Heart right ventricle (tissue), 16 donors: Measurements from ENCODE around the gene VWC2. TPM values are rescaled to one million over a fixed set of nuclear protein-coding genes. Genes with fewer than 3 reads are reported as not detected.

Experiments
- ATAC-seq, 8 donors: fragments of 200-7000 bp; cut with Tn5 transposase; one replicate each; pipeline ENCODE4 v1.9.1; 2020; ENCODE audit warnings: mild to moderate bottlenecking in 8 of 8, moderate library complexity in 8 of 8, moderate number of reproducible peaks in 1 of 8
- DNase-seq, 2 donors: peaks; one replicate each; pipeline ENCODE4 v3.0.0-alpha.2; 2020
- H3K27ac ChIP-seq, 10 donors: fragments of 200-600 bp; sonication (generic) in 2 of 10; one replicate each; pipeline versions ENCODE4 v1.5.0 to v1.8.0; 2020 to 2022; ENCODE audit warnings: mild to moderate bottlenecking in 3 of 10
- H3K27me3 ChIP-seq, 7 donors: fragments of 200-600 bp; one replicate each; pipeline ENCODE4 v1.8.0; 2021 to 2022; ENCODE audit warnings: mild to moderate bottlenecking in 2 of 7
- H3K36me3 ChIP-seq, 9 donors: fragments of 200-600 bp; sonication (generic) in 1 of 9; one replicate each; pipeline versions ENCODE4 v1.5.0 to v1.8.0; 2020 to 2022; ENCODE audit warnings: mild to moderate bottlenecking in 2 of 9
- H3K4me1 ChIP-seq, 9 donors: fragments of 200-600 bp; sonication (generic) in 1 of 9; one replicate each; pipeline versions ENCODE4 v1.5.0 to v1.8.0; 2020 to 2022; ENCODE audit warnings: mild to moderate bottlenecking in 4 of 9
- H3K4me3 ChIP-seq, 10 donors: fragments of 200-600 bp; sonication (generic) in 2 of 10; one replicate each; pipeline versions ENCODE4 v1.5.0 to v1.8.0; 2020 to 2022; ENCODE audit warnings: mild to moderate bottlenecking in 7 of 10, moderate library complexity in 2 of 10
- H3K9me3 ChIP-seq, 11 donors: fragments of 200-600 bp in 10 of 11; sonication (generic) in 2 of 11; one replicate each; pipeline versions ENCODE4 v1.5.0 to v1.8.0; 2013 to 2022; ENCODE audit warnings: mild to moderate bottlenecking in 2 of 11, control low read depth in 1 of 11, moderate library complexity in 1 of 11
- CTCF ChIP-seq, 9 donors: fragments of 200-600 bp; sonication (generic) in 2 of 9; IDR thresholded peaks; one replicate each; pipeline versions ENCODE4 v1.5.0 to v1.8.0; 2021 to 2022; ENCODE audit warnings: antibody characterized with exemption in 9 of 9, mild to moderate bottlenecking in 5 of 9, moderate library complexity in 1 of 9
- WGBS, 2 donors: extraction: QIAGEN DNeasy Blood & Tissue Kit; methylation state at CpG; one replicate each; pipeline ENCODE4 v1.1.7; 2013; ENCODE audit warnings: inconsistent platforms in 1 of 2; 5-methylcytosine and 5-hydroxymethylcytosine counted together
- intact Hi-C, 10 donors: fragments of 100-400 bp; cut with DNase I; formaldehyde crosslinking; loops; one replicate each; pipeline versions ENCODE4 v1.11.1 to v1.14.2; 2022
- polyA plus RNA-seq, 2 donors: library from polyadenylated mRNA; stranded (reverse); fragments of 200-250 nt; gene quantifications; one replicate each; pipeline ENCODE4 v1.2.3, GENCODE V29; 2013
- total RNA-seq, 10 donors: library from RNA; stranded (reverse); fragmentation: NEBNext Ultra II Directional in 3 of 10; extraction: Animal tissue kit (Norgen Biotek cat#: 25700) in 3 of 10; gene quantifications; one replicate each; pipeline versions ENCODE4 v1.2.1 to v1.2.4, GENCODE V29; 2021 to 2023
- donor health status: Arrhythmogenic right ventricular cardiomyopathy.
- donor health status: ischemic (EF 13 %, LVEDD 7.1; RV severe dilation, severe dysfunction).
- donor health status: healthy with polysubstance abuse.
- donor health status: DM: no; HTN: yes; CAD: no.
- donor health status: DM: no; HTN: no; CAD: no.
- donor health status: ischemic (EF 25% LVEDD 6.9; RV normal size, moderate dysfunction).
- donor health status: ischemic (EF 25% LVEDD 5.7; RV mildly dilated, moderate dysfunction).
- donor health status: healthy.
- donor health status: DM: yes; HTN: yes; CAD: no.
- donor health status: Ischemic cardiomyopathy.
- donor health status: ischemic (EF 35%, LVEDD 5.7; RV mildly dilated, moderate dysfunction).
- donor health status: nonischemic (EF 11% LVEDD 7.7; RV severe dilation, severe dysfunction).
- donor health status: DM: yes; HTN: yes; CAD: no.
- donor health status: PGD.
- donor health status: ischemic (EF 29% LVEDD 5.4; RV normal size, mild dysfunction).
- donor health status: nonischemic (EF 23%, LVEDD 6.1; RV moderate dilation, normal function).

VWC2 gene
- total and polyA plus RNA-seq, 12 donors = 2.1 to 12.9 (median 8.6) TPM

DNA sequence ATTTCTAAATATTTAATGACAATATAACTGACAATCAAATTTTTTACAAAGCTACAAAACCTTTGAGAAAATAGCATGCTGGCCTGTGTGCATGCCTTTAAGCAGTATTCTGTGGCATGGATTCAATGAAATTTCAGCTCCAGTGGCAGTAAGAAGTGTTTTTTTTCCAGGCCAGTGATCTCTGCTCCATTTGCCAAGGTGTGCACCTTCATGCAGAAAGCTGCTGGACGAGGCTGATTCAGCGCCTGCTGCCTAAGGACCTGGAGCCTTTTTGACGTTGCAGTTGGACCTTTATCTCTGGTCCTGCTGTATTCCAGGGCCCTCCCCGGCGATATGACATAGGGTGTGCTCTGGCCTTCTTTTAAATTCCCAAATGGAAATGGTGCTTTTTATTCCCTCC lies 26.6 kb downstream of the VWC2 start:
- WGBS, 2 donors = 52 to 63% methylated on average over 5 of the region's 5 CpGs
- Histone ChIP-seq H3K9me3 (no peaks in the 10 kb centered on the region), H3K27ac (no peak overlapping the region), H3K36me3 (peaks cover 0 to 8% (median 0%) of the 10 kb centered on the region in 9 donors), H3K4me3 (no peak overlapping the region), H3K4me1 (peaks cover 0 to 26% (median 0%) of the 10 kb centered on the region in 9 donors), H3K27me3 (no peaks in the 10 kb centered on the region)
- intact Hi-C loops = no loop called here
- no peak for TF ChIP-seq CTCF (IDR thresholded peaks at IDR 0.05)
- DNase-seq = no peak
- no peak for ATAC-seq

GRCh38 chr7:49802600-49802999 lies 29.2 kb downstream of the VWC2 start:
- intact Hi-C loops = no loop called here
- TF ChIP-seq CTCF (IDR thresholded peaks at IDR 0.05) = no peak
- Histone ChIP-seq H3K27me3 (no peaks in the 10 kb centered on the region), H3K4me3 (no peak overlapping the region), H3K27ac (no peak overlapping the region), H3K36me3 (peaks cover 0 to 8% (median 0%) of the 10 kb centered on the region in 9 donors), H3K4me1 (peaks cover 0 to 12% (median 0%) of the 10 kb centered on the region in 9 donors), H3K9me3 (no peaks in the 10 kb centered on the region)
- 95 to 96% methylated on average over 15 of the region's 15 CpGs for WGBS, 2 donors
- ATAC-seq (no peak), DNase-seq (no peak)

- Histone ChIP-seq H3K27me3 (no peaks in the 10 kb centered on the region), H3K9me3 (no peaks in the 10 kb centered on the region), H3K36me3 (peaks cover 0 to 8% (median 0%) of the 10 kb centered on the region in 9 donors), H3K4me3 (no peak overlapping the region), H3K27ac (peak overlapping the region in 1 of 10 donors; percentile 22), H3K4me1 (peaks cover 0 to 4% (median 0%) of the 10 kb centered on the region in 9 donors)
- DNase-seq = no peak
- 82 to 93% methylated on average over 4 of the region's 4 CpGs for WGBS, 2 donors
- TF ChIP-seq CTCF (IDR thresholded peaks at IDR 0.05) = no peak
- peak in 2 of 8 donors; percentile 50 to 90 for ATAC-seq
- intact Hi-C loops = no loop called here
Measured at GRCh38 chr7:49803812-49804211, 30.4 kb downstream of the VWC2 start.

DNA sequence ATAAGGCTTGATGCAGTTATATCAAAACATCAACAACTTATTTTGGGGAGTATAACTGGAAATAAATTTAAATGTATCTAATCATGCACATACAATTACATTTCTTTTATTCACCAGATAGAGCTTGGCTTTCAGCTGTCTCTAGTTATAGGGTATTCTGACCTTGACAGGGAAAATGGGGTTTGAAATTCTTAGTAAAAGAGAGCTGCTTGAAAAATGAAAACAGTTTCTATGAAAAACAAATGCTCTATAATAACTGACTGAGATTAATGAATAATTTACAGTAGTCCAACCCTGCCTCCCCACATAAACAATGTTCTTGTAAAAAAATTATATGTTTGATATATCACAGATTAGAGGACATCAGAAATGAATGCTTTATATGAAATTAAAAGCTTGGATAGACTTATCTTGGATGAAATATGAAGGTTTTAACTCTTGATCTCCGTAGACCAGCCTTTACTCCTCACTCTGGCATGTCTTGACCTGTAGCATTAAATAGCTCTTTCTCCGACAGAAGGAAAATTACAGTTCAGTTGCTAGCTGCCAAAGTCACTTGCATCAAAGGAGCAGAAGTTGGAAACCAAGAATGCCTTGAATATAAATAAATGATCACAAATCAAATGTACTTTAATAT lies 32.1 kb downstream of the VWC2 start:
- Histone ChIP-seq H3K36me3 (peaks cover 0 to 8% (median 0%) of the 10 kb centered on the region in 9 donors), H3K4me3 (no peak overlapping the region), H3K27ac (no peak overlapping the region), H3K4me1 (peaks cover 0 to 4% (median 0%) of the 10 kb centered on the region in 9 donors), H3K9me3 (no peaks in the 10 kb centered on the region), H3K27me3 (no peaks in the 10 kb centered on the region)
- no peak for TF ChIP-seq CTCF (IDR thresholded peaks at IDR 0.05)
- no peak for DNase-seq
- intact Hi-C loops = no loop called here
- WGBS, 2 donors = 57 to 58% methylated on average over 2 of the region's 2 CpGs
- ATAC-seq = no peak
